ENCODE results near the gene RASSF5. TPM values are rescaled to one million over a fixed set of nuclear protein-coding genes. Genes with fewer than 3 reads are reported as not detected.

RASSF5 gene
- total and polyA plus RNA-seq, 12 donors, result 0.90 to 26.0 (median 6.4) TPM

- Histone ChIP-seq H3K4me3 (no peak overlapping the region), H3K9me3 (no peaks in the 10 kb centered on the region), H3K27me3 (peaks cover 0 to 4% (median 0%) of the 10 kb centered on the region in 7 donors), H3K4me1 (peaks cover 0 to 17% (median 10%) of the 10 kb centered on the region in 9 donors), H3K36me3 (no peaks in the 10 kb centered on the region), H3K27ac (no peak overlapping the region)
- 75 to 76% methylated on average over 6 of the region's 6 CpGs for WGBS, 2 donors
- ATAC-seq, result no peak
- no peak for DNase-seq
- intact Hi-C loops (cut with DNase I), result loop anchor here in 1 of 10 donors (5.0 kb wide), 1 partner anchor 44 kb away; no protein-coding TSS in a partner anchor
- TF ChIP-seq CTCF (IDR thresholded peaks at IDR 0.05), result no peak
These were observed 28.5 kb downstream of the RASSF5 start for GRCh38 chr1:206535853-206536188.

DNA sequence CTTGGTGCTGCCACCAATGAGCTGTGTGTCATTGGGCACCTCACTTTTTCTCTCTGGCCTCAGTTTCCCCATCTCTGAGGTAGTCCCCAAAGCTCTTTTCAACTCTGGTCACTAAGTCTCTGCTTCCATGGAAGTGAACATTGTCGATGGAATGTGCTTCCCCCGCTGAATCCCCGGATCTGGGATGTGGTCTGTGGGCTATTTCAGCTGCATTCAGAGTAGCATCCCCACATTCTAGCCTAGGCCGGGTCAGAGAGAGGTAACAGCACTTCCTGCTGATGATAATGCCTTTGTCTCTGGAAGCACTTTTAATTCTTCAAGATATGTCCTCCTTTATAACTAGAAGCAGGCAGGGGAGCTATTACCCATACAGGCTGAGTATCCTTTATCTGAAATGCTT is 29.8 kb downstream of the RASSF5 start:
- DNase-seq, result no peak
- no peak overlapping the region for H3K4me3 ChIP-seq
- H3K36me3 ChIP-seq, result no peaks in the 10 kb centered on the region
- peaks cover 0 to 17% (median 10%) of the 10 kb centered on the region in 9 donors for H3K4me1 ChIP-seq
- WGBS, 2 donors, result 53 to 55% methylated on average over 4 of the region's 4 CpGs
- H3K27me3 ChIP-seq, result peaks cover 0 to 4% (median 0%) of the 10 kb centered on the region in 7 donors
- ATAC-seq, result no peak
- no peaks in the 10 kb centered on the region for H3K9me3 ChIP-seq
- no peak for TF ChIP-seq CTCF (IDR thresholded peaks at IDR 0.05)
- no peak overlapping the region for H3K27ac ChIP-seq
- intact Hi-C loops (cut with DNase I), result loop anchor here in 1 of 10 donors (5.0 kb wide), 1 partner anchor 45 kb away; no protein-coding TSS in a partner anchor

- no peaks in the 10 kb centered on the region for H3K9me3 ChIP-seq
- intact Hi-C loops (cut with DNase I), result loop anchor here in 1 of 10 donors (5.0 kb wide), 1 partner anchor 46 kb away; no protein-coding TSS in a partner anchor
- no peak overlapping the region for H3K27ac ChIP-seq
- H3K4me1 ChIP-seq, result peaks cover 0 to 17% (median 10%) of the 10 kb centered on the region in 9 donors
- no peaks in the 10 kb centered on the region for H3K36me3 ChIP-seq
- H3K4me3 ChIP-seq, result no peak overlapping the region
- 89 to 91% methylated on average over 6 of the region's 6 CpGs for WGBS, 2 donors
- TF ChIP-seq CTCF (IDR thresholded peaks at IDR 0.05), result no peak
- no peak for DNase-seq
- ATAC-seq, result no peak
- H3K27me3 ChIP-seq, result peaks cover 0 to 4% (median 0%) of the 10 kb centered on the region in 7 donors
These were observed 30.9 kb downstream of the RASSF5 start for GRCh38 chr1:206538086-206538770.

- no peak for TF ChIP-seq CTCF (IDR thresholded peaks at IDR 0.05)
- ATAC-seq (no peak), DNase-seq (no peak)
- intact Hi-C loops (cut with DNase I), result loop anchor here in 1 of 10 donors (5.0 kb wide), 1 partner anchor 47 kb away; no protein-coding TSS in a partner anchor
- Histone ChIP-seq H3K27me3 (no peaks in the 10 kb centered on the region), H3K4me3 (no peak overlapping the region), H3K27ac (no peak overlapping the region), H3K36me3 (no peaks in the 10 kb centered on the region), H3K4me1 (peaks cover 0 to 17% (median 10%) of the 10 kb centered on the region in 9 donors), H3K9me3 (no peaks in the 10 kb centered on the region)
- WGBS, 2 donors, result 86 to 89% methylated on average over 10 of the region's 10 CpGs
These were observed 31.7 kb downstream of the RASSF5 start for GRCh38 chr1:206538901-206539640.

All from heart right ventricle (tissue), 16 donors.